Heart left ventricle (tissue), 16 donors: ENCODE results near the gene ZNF79. TPM values are rescaled to one million over a fixed set of nuclear protein-coding genes. Genes with fewer than 3 reads are reported as not detected.

Experiments
- ATAC-seq, 4 donors: fragments of 200-7000 bp; cut with Tn5 transposase; one replicate each; pipeline ENCODE4 v1.9.1; 2020 to 2022; ENCODE audit warnings: moderate library complexity in 4 of 4, mild to moderate bottlenecking in 3 of 4, moderate number of reproducible peaks in 1 of 4
- DNase-seq, 5 donors: peaks; one replicate each; pipeline ENCODE4 v3.0.0-alpha.2; 2020
- H3K27ac ChIP-seq, 12 donors: fragments of 200-600 bp; sonication (generic) in 4 of 12; one replicate each; pipeline versions ENCODE4 v1.5.0 to v1.8.0; 2016 to 2022; ENCODE audit warnings: mild to moderate bottlenecking in 2 of 12
- H3K27me3 ChIP-seq, 9 donors: fragments of 200-600 bp; sonication (generic) in 2 of 9; one replicate each; pipeline versions ENCODE4 v1.5.1 to v1.8.0; 2016 to 2022; ENCODE audit warnings: mild to moderate bottlenecking in 3 of 9
- H3K36me3 ChIP-seq, 9 donors: fragments of 200-600 bp; sonication (generic) in 2 of 9; one replicate each; pipeline versions ENCODE4 v1.5.0 to v1.8.0; 2018 to 2022; ENCODE audit warnings: mild to moderate bottlenecking in 2 of 9
- H3K4me1 ChIP-seq, 12 donors: fragments of 200-600 bp; sonication (generic) in 4 of 12; one replicate each; pipeline versions ENCODE4 v1.5.0 to v1.8.0; 2016 to 2022; ENCODE audit warnings: mild to moderate bottlenecking in 3 of 12
- H3K4me3 ChIP-seq, 12 donors: fragments of 200-600 bp; sonication (generic) in 4 of 12; one replicate each; pipeline versions ENCODE4 v1.5.0 to v1.8.0; 2017 to 2022; ENCODE audit warnings: mild to moderate bottlenecking in 9 of 12, moderate library complexity in 4 of 12
- H3K9me3 ChIP-seq, 12 donors: fragments of 200-600 bp; sonication (generic) in 4 of 12; one replicate each; pipeline versions ENCODE4 v1.5.0 to v1.8.0; 2016 to 2022; ENCODE audit warnings: mild to moderate bottlenecking in 1 of 12
- CTCF ChIP-seq, 12 donors: fragments of 200-600 bp; sonication (generic) in 4 of 12; IDR thresholded peaks; one replicate each; pipeline versions ENCODE4 v1.5.0 to v1.8.0; 2018 to 2022; ENCODE audit warnings: antibody characterized with exemption in 12 of 12, mild to moderate bottlenecking in 5 of 12
- POLR2A ChIP-seq, 2 donors: fragments of 450-650 bp; IDR thresholded peaks; one replicate each; pipeline ENCODE4 v1.6.1; 2017; ENCODE audit warnings: antibody characterized with exemption in 2 of 2, mild to moderate bottlenecking in 2 of 2, moderate library complexity in 2 of 2
- WGBS, 4 donors: extraction: QIAGEN DNeasy Blood & Tissue Kit in 2 of 4; methylation state at CpG; one replicate each; pipeline versions ENCODE4 v1.1.5 to v1.1.7; 2013 to 2018; 5-methylcytosine and 5-hydroxymethylcytosine counted together
- intact Hi-C, 10 donors: fragments of 100-400 bp; cut with DNase I; formaldehyde crosslinking; loops; one replicate each; pipeline versions ENCODE4 v1.11.1 to v1.14.2; 2022
- polyA plus RNA-seq, 2 donors: library from polyadenylated mRNA; stranded (reverse); fragments of 200-250 nt; gene quantifications; one replicate each; pipeline ENCODE4 v1.2.3, GENCODE V29; 2013
- total RNA-seq, 9 donors: library from RNA; depleted of rRNA in 2 of 9; stranded (reverse); fragments of >200 nt in 2 of 9; fragmentation: NEBNext Ultra II Directional in 3 of 9; extraction: Animal tissue kit (Norgen Biotek cat#: 25700) in 3 of 9; gene quantifications; one replicate each; pipeline versions ENCODE4 v1.1.0 to v1.2.4, GENCODE V29; 2016 to 2023
- donor health status: ischemic (EF 13 %, LVEDD 7.1; RV severe dilation, severe dysfunction).
- donor health status: healthy with polysubstance abuse.
- donor health status: DM: no; HTN: yes; CAD: no.
- donor health status: DM: no; HTN: no; CAD: no.
- donor health status: ischemic (EF 25% LVEDD 6.9; RV normal size, moderate dysfunction).
- donor health status: ischemic (EF 25% LVEDD 5.7; RV mildly dilated, moderate dysfunction).
- donor health status: healthy.
- donor health status: DM: yes; HTN: yes; CAD: no.
- donor health status: ischemic (EF 35%, LVEDD 5.7; RV mildly dilated, moderate dysfunction).
- donor health status: nonischemic (EF 11% LVEDD 7.7; RV severe dilation, severe dysfunction).
- donor health status: DM: yes; HTN: yes; CAD: no.
- donor health status: PGD.
- donor health status: ischemic (EF 29% LVEDD 5.4; RV normal size, mild dysfunction).
- donor health status: nonischemic (EF 23%, LVEDD 6.1; RV moderate dilation, normal function).

Gene ZNF79
- total and polyA plus RNA-seq, 11 donors: 3.1 to 7.4 (median 5.6) TPM

DNA sequence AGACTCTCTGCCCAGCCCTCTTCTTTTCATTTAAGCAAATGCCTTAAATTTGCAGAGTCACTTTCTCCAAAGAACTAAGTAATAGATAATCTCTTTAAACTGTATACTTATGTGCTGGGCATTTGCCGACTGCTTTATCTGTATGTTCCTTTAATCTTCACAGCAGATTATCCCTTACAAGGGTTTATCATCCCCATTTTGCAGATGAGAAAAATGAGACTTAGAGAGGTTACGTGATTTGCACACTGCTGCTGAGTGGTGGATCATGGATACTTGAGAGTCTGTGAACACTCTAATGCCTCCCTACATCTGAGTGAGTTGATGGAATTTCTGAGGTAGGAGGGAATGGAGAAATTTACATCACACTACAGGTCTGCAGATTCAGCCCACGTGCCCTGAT, 4.2 kb downstream of the ZNF79 start:
- TF ChIP-seq POLR2A (IDR thresholded peaks at IDR 0.05) (no peak), CTCF (IDR thresholded peaks at IDR 0.05) (no peak)
- DNase-seq (no peak), ATAC-seq (no peak)
- Histone ChIP-seq H3K9me3 (no peaks in the 10 kb centered on the region), H3K27ac (no peak overlapping the region), H3K4me1 (peaks cover 3 to 25% (median 17%) of the 10 kb centered on the region in 12 donors), H3K4me3 (no peak overlapping the region), H3K36me3 (peaks cover 0 to 62% (median 42%) of the 10 kb centered on the region in 9 donors), H3K27me3 (no peaks in the 10 kb centered on the region)
- intact Hi-C loops: no loop called here
- WGBS, 4 donors: 86 to 94% (median 90%) methylated on average over 3 of the region's 3 CpGs

DNA sequence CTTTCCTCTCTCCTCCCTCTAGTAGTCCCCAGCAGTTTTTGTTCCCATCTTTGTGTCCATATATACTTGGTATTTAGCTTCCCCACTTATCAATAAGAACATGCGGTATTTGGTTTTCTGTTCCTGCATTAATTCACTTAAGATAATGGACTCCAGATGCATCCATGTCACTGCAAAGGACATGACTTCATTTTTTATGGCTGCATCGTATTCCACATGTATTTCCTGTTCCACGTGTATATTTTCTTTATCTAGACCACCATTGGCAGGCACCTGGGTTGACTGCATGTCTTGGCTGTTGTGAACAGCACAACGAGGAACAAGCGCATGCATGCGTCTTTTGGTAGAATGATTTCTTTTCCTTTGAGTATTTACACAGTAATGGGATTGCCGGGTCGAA, 6.2 kb downstream of the ZNF79 start:
- H3K27ac ChIP-seq: no peak overlapping the region
- intact Hi-C loops: no loop called here
- H3K36me3 ChIP-seq: peaks cover 3 to 82% (median 63%) of the 10 kb centered on the region in 9 donors
- TF ChIP-seq POLR2A (IDR thresholded peaks at IDR 0.05) (no peak), CTCF (IDR thresholded peaks at IDR 0.05) (no peak)
- no peak overlapping the region for H3K4me3 ChIP-seq
- WGBS, 4 donors: 95 to 97% (median 96%) methylated on average over 8 of the region's 8 CpGs
- H3K27me3 ChIP-seq: no peaks in the 10 kb centered on the region
- ATAC-seq (no peak), DNase-seq (no peak)
- peaks cover under 1 to 17% (median 9%) of the 10 kb centered on the region in 12 donors for H3K4me1 ChIP-seq
- no peaks in the 10 kb centered on the region for H3K9me3 ChIP-seq

- no peak for DNase-seq
- H3K27ac ChIP-seq: no peak overlapping the region
- no peak for TF ChIP-seq POLR2A (IDR thresholded peaks at IDR 0.05)
- TF ChIP-seq CTCF (IDR thresholded peaks at IDR 0.05): no peak
- H3K9me3 ChIP-seq: no peaks in the 10 kb centered on the region
- no peaks in the 10 kb centered on the region for H3K27me3 ChIP-seq
- intact Hi-C loops: no loop called here
- 85 to 89% (median 87%) methylated on average over 12 of the region's 12 CpGs for WGBS, 4 donors
- H3K4me3 ChIP-seq: no peak overlapping the region
- H3K36me3 ChIP-seq: peaks cover 16 to 100% (median 98%) of the 10 kb centered on the region in 9 donors
- no peak for ATAC-seq
- no peaks in the 10 kb centered on the region for H3K4me1 ChIP-seq
Observed at GRCh38 chr9:127437497-127438264, 13.5 kb downstream of the ZNF79 start.

DNA sequence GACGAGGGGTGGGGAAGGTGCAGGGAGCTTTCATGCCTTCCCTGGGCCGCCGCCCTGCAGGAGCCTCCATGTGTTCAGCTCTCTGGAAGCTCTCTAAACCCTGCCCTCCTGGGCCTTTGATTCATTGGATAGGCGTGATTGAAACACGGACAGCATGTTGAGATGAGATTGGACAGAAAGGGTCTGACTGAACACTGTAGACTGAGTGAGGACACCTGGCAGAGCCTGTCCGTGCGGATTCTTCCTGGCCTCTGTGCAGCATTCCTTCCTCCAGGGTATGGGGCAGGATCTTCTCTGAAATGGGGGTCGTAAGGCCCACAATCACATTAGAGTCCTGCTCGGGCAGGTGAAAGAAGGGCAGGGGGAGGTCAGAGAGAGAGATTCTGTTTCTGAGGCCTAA, 14.2 kb downstream of the ZNF79 start:
- intact Hi-C loops: no loop called here
- ATAC-seq (no peak), DNase-seq (no peak)
- TF ChIP-seq POLR2A (IDR thresholded peaks at IDR 0.05): no peak
- no peak for TF ChIP-seq CTCF (IDR thresholded peaks at IDR 0.05)
- no peaks in the 10 kb centered on the region for H3K4me1 ChIP-seq
- no peak overlapping the region for H3K27ac ChIP-seq
- no peaks in the 10 kb centered on the region for H3K9me3 ChIP-seq
- no peaks in the 10 kb centered on the region for H3K27me3 ChIP-seq
- WGBS, 4 donors: 93 to 95% (median 95%) methylated on average over 9 of the region's 9 CpGs
- peaks cover 16 to 100% (median 98%) of the 10 kb centered on the region in 9 donors for H3K36me3 ChIP-seq
- no peak overlapping the region for H3K4me3 ChIP-seq
